Vagina (tissue), 2 donors: Measurements from ENCODE around the gene SLC25A44.
"Not testable (repeated sequence)": the region's sequence is repeated elsewhere in the genome, so short reads cannot be mapped to it uniquely, and the experiment has no call there.

Source experiments
- POLR2AphosphoS5 ChIP-seq, 2 donors: sonication (generic); formaldehyde crosslinking; IDR thresholded peaks; one replicate each; pipeline ENCODE4 v1.9.0; 2017; ENCODE audit warnings: antibody characterized with exemption in 2 of 2, mild to moderate bottlenecking in 2 of 2, low read depth in 1 of 2; ENCODE audit not compliant: insufficient read depth in 1 of 2
- TF ChIP-seq, protein P1 (sequence below), 3 experiments: fragments of 450-650 bp in 2 of 3; fragments of 200-600 bp in 1 of 3; sonication (generic) in 1 of 3; IDR thresholded peaks; one replicate each; pipeline ENCODE4 v1.5.1; 2017 to 2019; ENCODE audit warnings: antibody characterized with exemption in 3 of 3, mild to moderate bottlenecking in 2 of 3, moderate library complexity in 2 of 3

DNA sequence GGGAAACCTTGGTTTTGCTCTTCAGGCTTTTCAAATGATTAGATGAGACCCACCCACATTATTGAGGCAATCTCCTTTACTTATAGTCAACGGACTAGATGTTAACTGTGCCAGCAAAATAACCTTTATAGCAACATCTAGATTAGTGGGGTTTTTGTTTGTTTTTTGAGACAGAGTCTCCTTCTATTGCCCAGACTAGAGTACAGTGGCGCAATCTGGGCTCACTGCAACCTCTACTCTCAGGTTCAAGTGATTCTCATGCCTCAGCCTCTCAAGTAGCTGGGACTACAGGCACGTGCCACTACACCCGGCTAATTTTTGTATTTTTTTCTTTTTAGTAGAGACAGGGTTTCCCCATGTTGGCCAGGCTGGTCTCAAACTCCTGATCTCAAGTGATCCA is 3.6 kb upstream of the SLC25A44 start:
- TF ChIP-seq, protein P1, sequence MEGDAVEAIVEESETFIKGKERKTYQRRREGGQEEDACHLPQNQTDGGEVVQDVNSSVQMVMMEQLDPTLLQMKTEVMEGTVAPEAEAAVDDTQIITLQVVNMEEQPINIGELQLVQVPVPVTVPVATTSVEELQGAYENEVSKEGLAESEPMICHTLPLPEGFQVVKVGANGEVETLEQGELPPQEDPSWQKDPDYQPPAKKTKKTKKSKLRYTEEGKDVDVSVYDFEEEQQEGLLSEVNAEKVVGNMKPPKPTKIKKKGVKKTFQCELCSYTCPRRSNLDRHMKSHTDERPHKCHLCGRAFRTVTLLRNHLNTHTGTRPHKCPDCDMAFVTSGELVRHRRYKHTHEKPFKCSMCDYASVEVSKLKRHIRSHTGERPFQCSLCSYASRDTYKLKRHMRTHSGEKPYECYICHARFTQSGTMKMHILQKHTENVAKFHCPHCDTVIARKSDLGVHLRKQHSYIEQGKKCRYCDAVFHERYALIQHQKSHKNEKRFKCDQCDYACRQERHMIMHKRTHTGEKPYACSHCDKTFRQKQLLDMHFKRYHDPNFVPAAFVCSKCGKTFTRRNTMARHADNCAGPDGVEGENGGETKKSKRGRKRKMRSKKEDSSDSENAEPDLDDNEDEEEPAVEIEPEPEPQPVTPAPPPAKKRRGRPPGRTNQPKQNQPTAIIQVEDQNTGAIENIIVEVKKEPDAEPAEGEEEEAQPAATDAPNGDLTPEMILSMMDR (IDR thresholded peaks at IDR 0.05): not testable (repeated sequence)
- not testable (repeated sequence) for TF ChIP-seq POLR2AphosphoS5 (IDR thresholded peaks at IDR 0.05; ENCODE audit: insufficient read depth in 1 of 2, low read depth in 1 of 2)
